Gastroesophageal sphincter (tissue), 4 donors: ENCODE measurements around the gene ADAM12. TPM values are rescaled to one million over a fixed set of nuclear protein-coding genes. Genes with fewer than 3 reads are reported as not detected.

Experiments used
- ATAC-seq: fragments of 150-250 bp; one replicate; pipeline ENCODE4 v1.9.1; 2016; ENCODE audit warnings: mild to moderate bottlenecking, moderate library complexity
- H3K27ac ChIP-seq, 4 donors: fragments of 200-600 bp; sonication (generic) in 3 of 4; 1 replicate in 3 of 4; 2 replicates in 1 of 4; pipeline ENCODE4 v1.5.1; 2016 to 2019
- H3K27me3 ChIP-seq: fragments of 200-600 bp; sonication (generic); one replicate; pipeline ENCODE4 v1.5.1; 2019
- H3K36me3 ChIP-seq, 2 donors: fragments of 200-600 bp; sonication (generic); one replicate each; pipeline ENCODE4 v1.5.1; 2019; ENCODE audit warnings: control low read depth in 1 of 2
- H3K4me1 ChIP-seq, 3 donors: fragments of 200-600 bp; sonication (generic); 1 replicate in 2 of 3; 2 replicates in 1 of 3; pipeline ENCODE4 v1.5.1; 2016 to 2019; ENCODE audit warnings: control low read depth in 2 of 3
- H3K4me3 ChIP-seq, 2 donors: fragments of 200-600 bp; sonication (generic); one replicate each; pipeline ENCODE4 v1.5.1; 2019; ENCODE audit warnings: mild to moderate bottlenecking in 1 of 2, moderate library complexity in 1 of 2
- H3K9me3 ChIP-seq, 3 donors: fragments of 200-600 bp; sonication (generic); one replicate each; pipeline ENCODE4 v1.5.1; 2017 to 2019; ENCODE audit warnings: control low read depth in 2 of 3
- CTCF ChIP-seq, 4 experiments: fragments of 200-600 bp in 2 of 4; fragments of 450-650 bp in 2 of 4; sonication (generic) in 1 of 4; IDR thresholded peaks; one replicate each; pipeline ENCODE4 v1.5.1; 2017 to 2019; ENCODE audit warnings: antibody characterized with exemption in 4 of 4, mild to moderate bottlenecking in 2 of 4, moderate library complexity in 2 of 4
- EP300 ChIP-seq: sonication (generic); formaldehyde crosslinking; IDR thresholded peaks from one replicate; pipeline ENCODE4 v1.6.1; 2017; ENCODE audit warnings: antibody characterized with exemption, mild to moderate bottlenecking
- POLR2A ChIP-seq, 2 donors: fragments of 450-650 bp; IDR thresholded peaks; one replicate each; pipeline ENCODE4 v1.6.1; 2017; ENCODE audit warnings: antibody characterized with exemption in 2 of 2, mild to moderate bottlenecking in 2 of 2, moderate library complexity in 1 of 2
- POLR2AphosphoS5 ChIP-seq: sonication (generic); formaldehyde crosslinking; IDR thresholded peaks from one replicate; pipeline ENCODE4 v1.6.1; 2017; ENCODE audit warnings: antibody characterized with exemption
- WGBS, 2 donors: methylation state at CpG; one replicate each; pipeline ENCODE4 v1.1.5; 2018; ENCODE audit warnings: low coverage in 1 of 2; 5-methylcytosine and 5-hydroxymethylcytosine counted together
- total RNA-seq, 4 donors: library from RNA; depleted of rRNA; stranded (reverse); fragments of >200 nt; gene quantifications; one replicate each; pipeline ENCODE4 v1.1.0, GENCODE V29; 2016

ADAM12 gene
- total RNA-seq, 4 donors from 2014 or later, result 0.27 to 1.2 (median 0.89) TPM

- ATAC-seq, result no peak
- no peak overlapping the region for H3K4me3 ChIP-seq
- peaks cover 7% of the 10 kb centered on the region for H3K27me3 ChIP-seq
- H3K4me1 ChIP-seq, result no peaks in the 10 kb centered on the region
- TF ChIP-seq POLR2A (IDR thresholded peaks at IDR 0.05), result no peak
- TF ChIP-seq POLR2AphosphoS5, result no peak
- no peak for TF ChIP-seq CTCF (IDR thresholded peaks at IDR 0.05)
- TF ChIP-seq EP300, result no peak
- no peak overlapping the region for H3K27ac ChIP-seq
- WGBS, 2 donors, result 45 to 59% methylated on average over 6 to 7 of the region's 7 CpGs
- H3K36me3 ChIP-seq, result no peaks in the 10 kb centered on the region
- no peaks in the 10 kb centered on the region for H3K9me3 ChIP-seq
Measured at GRCh38 chr10:126402721-126403695, 14.7 kb upstream of the ADAM12 start.

GRCh38 chr10:126400641-126401040, 12.4 kb upstream of the ADAM12 start:
- Histone ChIP-seq H3K4me1 (no peaks in the 10 kb centered on the region), H3K27ac (no peak overlapping the region), H3K27me3 (peaks cover 7% of the 10 kb centered on the region), H3K4me3 (no peak overlapping the region), H3K9me3 (no peaks in the 10 kb centered on the region), H3K36me3 (no peaks in the 10 kb centered on the region)
- no peak for ATAC-seq
- 63 to 65% methylated on average over 4 of the region's 4 CpGs for WGBS, 2 donors
- TF ChIP-seq POLR2A (IDR thresholded peaks at IDR 0.05), result no peak
- TF ChIP-seq POLR2AphosphoS5, result no peak

GRCh38 chr10:126398924-126399323, 10.6 kb upstream of the ADAM12 start:
- no peak overlapping the region for H3K4me3 ChIP-seq
- H3K36me3 ChIP-seq, result no peaks in the 10 kb centered on the region
- no peak overlapping the region for H3K27ac ChIP-seq
- ATAC-seq, result no peak
- no peak for TF ChIP-seq POLR2AphosphoS5
- no peak for TF ChIP-seq CTCF (IDR thresholded peaks at IDR 0.05)
- TF ChIP-seq POLR2A (IDR thresholded peaks at IDR 0.05), result no peak
- TF ChIP-seq EP300, result no peak
- WGBS, 2 donors, result 64 to 79% methylated on average over 4 of the region's 4 CpGs
- H3K9me3 ChIP-seq, result no peaks in the 10 kb centered on the region
- H3K27me3 ChIP-seq, result peaks cover 7% of the 10 kb centered on the region
- no peaks in the 10 kb centered on the region for H3K4me1 ChIP-seq

- Histone ChIP-seq H3K4me1 (no peaks in the 10 kb centered on the region), H3K9me3 (no peaks in the 10 kb centered on the region), H3K27ac (no peak overlapping the region), H3K36me3 (no peaks in the 10 kb centered on the region), H3K27me3 (peaks cover 3% of the 10 kb centered on the region), H3K4me3 (no peak overlapping the region)
- no peak for TF ChIP-seq POLR2AphosphoS5
- no peak for TF ChIP-seq POLR2A (IDR thresholded peaks at IDR 0.05)
- no peak for TF ChIP-seq CTCF (IDR thresholded peaks at IDR 0.05)
- 42 to 49% methylated on average over 2 of the region's 3 CpGs for WGBS, 2 donors
- ATAC-seq, result no peak
Measured at GRCh38 chr10:126398383-126398743, 10.1 kb upstream of the ADAM12 start.

GRCh38 chr10:126397640-126398382, 9.5 kb upstream of the ADAM12 start:
- WGBS, 2 donors, result 54 to 70% methylated on average over 4 of the region's 4 CpGs
- TF ChIP-seq CTCF (IDR thresholded peaks at IDR 0.05), result no peak
- TF ChIP-seq POLR2AphosphoS5, result no peak
- no peak for TF ChIP-seq POLR2A (IDR thresholded peaks at IDR 0.05)
- no peak for TF ChIP-seq EP300
- no peak overlapping the region for H3K27ac ChIP-seq
- peaks cover 3% of the 10 kb centered on the region for H3K27me3 ChIP-seq
- no peak for ATAC-seq
- no peaks in the 10 kb centered on the region for H3K36me3 ChIP-seq
- no peak overlapping the region for H3K4me3 ChIP-seq
- H3K4me1 ChIP-seq, result no peaks in the 10 kb centered on the region
- H3K9me3 ChIP-seq, result no peaks in the 10 kb centered on the region
